Neural cell (in vitro differentiated cells): ENCODE measurements around the gene COMTD1. TPM values are rescaled to one million over a fixed set of nuclear protein-coding genes. Genes with fewer than 3 reads are reported as not detected.

Experiments
- H2AFZ ChIP-seq: fragments of 200-600, 300-800 bp; sonication (generic), shearing (Covaris generic); 2 replicates; pipeline ENCODE4 v1.6.0; 2014; ENCODE audit warnings: low read depth, mild to moderate bottlenecking, antibody characterized with exemption, low read length, moderate library complexity
- H3F3A ChIP-seq: fragments of 200-600 bp; shearing (Covaris generic); 2 replicates; pipeline ENCODE4 v1.6.1; 2016; ENCODE audit warnings: mild to moderate bottlenecking, moderate library complexity, mixed read lengths, antibody characterized with exemption, low read length; ENCODE audit not compliant: insufficient read depth, poor library complexity, severe bottlenecking
- H3K27ac ChIP-seq: fragments of 200-600, 300-800 bp; sonication (generic), shearing (Covaris generic); 2 replicates; pipeline ENCODE4 v1.5.1; 2014; ENCODE audit warnings: mild to moderate bottlenecking, low read length, moderate library complexity
- H3K27me3 ChIP-seq: fragments of 300-800, 200-600 bp; sonication (generic), shearing (Covaris generic); 2 replicates; pipeline ENCODE4 v1.6.0; 2014; ENCODE audit warnings: mild to moderate bottlenecking, low read depth, low read length, moderate library complexity; ENCODE audit not compliant: insufficient read depth
- H3K36me3 ChIP-seq: fragments of 300-800, 200-600 bp; sonication (generic), shearing (Covaris generic); 2 replicates; pipeline ENCODE4 v1.5.1; 2014; ENCODE audit warnings: mild to moderate bottlenecking, antibody characterized with exemption, low read length, moderate library complexity; ENCODE audit not compliant: insufficient read depth
- H3K4me2 ChIP-seq: fragments of 300-800, 200-600 bp; sonication (generic), shearing (Covaris generic); 2 replicates; pipeline ENCODE4 v1.6.0; 2014; ENCODE audit warnings: mild to moderate bottlenecking, low read length
- H3K4me3 ChIP-seq: fragments of 300-800, 200-600 bp; sonication (generic), shearing (Covaris generic); 2 replicates; pipeline ENCODE4 v1.5.1; 2014; ENCODE audit warnings: mild to moderate bottlenecking, low read length, moderate library complexity
- H3K79me2 ChIP-seq: fragments of 200-600 bp; shearing (Covaris generic); replicated peaks from 2 replicates; pipeline ENCODE4 v1.6.0; 2014; ENCODE audit warnings: mild to moderate bottlenecking, low read length, moderate library complexity; ENCODE audit not compliant: insufficient read depth
- H3K9ac ChIP-seq: fragments of 300-800, 200-600 bp; sonication (generic), shearing (Covaris generic); 2 replicates; pipeline ENCODE4 v1.6.1; 2016; ENCODE audit warnings: mild to moderate bottlenecking, low read length, mixed read lengths
- H3K9me2 ChIP-seq: fragments of 200-600 bp; shearing (Covaris generic); 2 replicates; pipeline ENCODE4 v1.6.1; 2016; ENCODE audit warnings: mild to moderate bottlenecking, low read length, mixed read lengths; ENCODE audit not compliant: insufficient read depth
- H3K9me3 ChIP-seq: fragments of 200-600, 300-800 bp; sonication (generic), shearing (Covaris generic); 2 replicates; pipeline ENCODE4 v1.6.1; 2016; ENCODE audit warnings: mild to moderate bottlenecking, mixed run types, low read length, moderate library complexity, mixed read lengths
- H4K20me1 ChIP-seq: fragments of 200-600 bp; shearing (Covaris generic); 2 replicates; pipeline ENCODE4 v1.6.1; 2016; ENCODE audit warnings: mild to moderate bottlenecking, mixed run types; ENCODE audit not compliant: insufficient read depth
- EP300 ChIP-seq: fragments of 450-650 bp; conservative IDR thresholded peaks from 2 replicates; pipeline ENCODE4 v1.6.1; 2014; ENCODE audit warnings: antibody characterized with exemption, mild to moderate bottlenecking, moderate library complexity; ENCODE audit not compliant: poor library complexity, severe bottlenecking
- EZH2 ChIP-seq: fragments of 200-600, 300-800 bp; shearing (Covaris generic), sonication (generic); IDR thresholded peaks from 2 replicates; pipeline ENCODE4 v1.6.1; 2014; ENCODE audit warnings: antibody characterized with exemption, low read length, borderline replicate concordance, mild to moderate bottlenecking; ENCODE audit not compliant: insufficient read depth, poor library complexity, severe bottlenecking
- MXI1 ChIP-seq: fragments of 450-650 bp; conservative IDR thresholded peaks from 2 replicates; pipeline ENCODE4 v1.6.1; 2014; ENCODE audit warnings: antibody characterized with exemption, mild to moderate bottlenecking; ENCODE audit not compliant: poor library complexity, severe bottlenecking
- POLR2AphosphoS5 ChIP-seq: IDR thresholded peaks from 2 replicates; pipeline ENCODE4 v1.6.1; 2012
- RAD21 ChIP-seq: fragments of 450-650 bp; conservative IDR thresholded peaks from 2 replicates; pipeline ENCODE4 v1.6.1; 2014; ENCODE audit warnings: antibody characterized with exemption, mild to moderate bottlenecking, moderate library complexity
- SMC3 ChIP-seq: fragments of 450-650 bp; conservative IDR thresholded peaks from 2 replicates; pipeline ENCODE4 v1.6.1; 2014; ENCODE audit warnings: antibody characterized with exemption, mild to moderate bottlenecking, moderate library complexity; ENCODE audit not compliant: poor library complexity
- TAF1 ChIP-seq: IDR thresholded peaks from 2 replicates; pipeline ENCODE4 v1.6.1; 2012; ENCODE audit warnings: low read depth
- polyA plus RNA-seq: library from polyadenylated mRNA; depleted of rRNA; stranded (reverse); fragments of >200 nt; gene quantifications from 2 replicates; pipeline ENCODE4 v1.2.3, GENCODE V29; 2014
- TF ChIP-seq, protein P1 (sequence below): IDR thresholded peaks from 2 replicates; pipeline ENCODE4 v1.6.1; 2012; ENCODE audit warnings: borderline replicate concordance
- TF ChIP-seq, protein P2 (sequence below): fragments of 450-650 bp; IDR thresholded peaks from 2 replicates; pipeline ENCODE4 v1.5.1; 2014; ENCODE audit warnings: antibody characterized with exemption, mild to moderate bottlenecking, moderate library complexity; ENCODE audit not compliant: poor library complexity, severe bottlenecking

COMTD1 gene
- polyA plus RNA-seq, 1 donor from 2014 or later: 51.4 TPM

DNA sequence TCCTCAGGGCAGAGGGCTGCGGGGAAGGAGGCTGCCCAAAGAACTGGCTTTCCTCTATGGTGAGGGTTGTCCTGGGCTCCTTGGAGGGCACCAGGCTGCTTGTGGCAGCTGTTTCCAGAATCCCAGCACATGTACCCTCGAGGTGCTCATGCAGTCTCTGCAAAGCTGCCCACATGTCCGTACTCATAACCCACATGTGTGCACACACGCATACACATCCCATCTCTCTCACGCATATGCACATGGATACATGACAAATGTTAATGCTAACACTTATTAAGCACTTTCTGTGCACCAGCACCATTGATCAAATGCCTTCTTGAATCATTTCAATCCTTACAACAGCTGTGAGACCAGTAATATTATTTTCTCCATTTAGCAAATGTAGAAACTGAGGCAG lies 36.3 kb upstream of the COMTD1 start:
- Histone ChIP-seq H3K4me2 (no peak overlapping the region), H3K9ac (no peak overlapping the region)

DNA sequence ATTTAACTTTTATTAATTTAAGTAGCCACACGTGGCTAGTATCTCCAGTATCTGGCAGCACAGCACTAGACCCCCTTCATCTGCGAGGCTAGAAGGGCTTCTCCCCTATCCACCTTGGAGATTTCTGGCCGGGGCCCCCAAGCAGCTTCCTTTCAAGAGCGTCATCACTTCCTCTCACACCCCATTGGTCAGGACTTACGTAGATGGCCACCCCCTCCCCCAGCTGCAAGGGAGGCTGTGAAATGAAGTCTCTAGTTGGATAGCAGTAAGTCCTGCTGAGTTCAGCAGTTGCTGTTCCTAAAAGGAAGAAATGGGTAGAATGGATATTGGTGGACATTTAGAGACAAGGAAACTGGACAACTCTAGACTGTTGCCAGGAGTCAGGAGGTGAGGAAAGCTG lies 33.8 kb upstream of the COMTD1 start:
- Histone ChIP-seq H3K9me2 (no peaks in the 10 kb centered on the region), H4K20me1 (no peaks in the 10 kb centered on the region), H3F3A (no peaks in the 10 kb centered on the region), H3K79me2 (no peaks in the 10 kb centered on the region), H3K9ac (no peak overlapping the region), H3K36me3 (no peaks in the 10 kb centered on the region), H3K4me3 (no peak overlapping the region), H3K9me3 (no peaks in the 10 kb centered on the region), H2AFZ (no peak overlapping the region), H3K27ac (no peak overlapping the region), H3K4me2 (no peak overlapping the region), H3K27me3 (no peaks in the 10 kb centered on the region)
- TF ChIP-seq RAD21 (no peak), SMC3 (no peak), EP300 (no peak), POLR2AphosphoS5 (no peak), TAF1 (no peak), EZH2 (no peak), MXI1 (no peak)
- TF ChIP-seq, protein P1, sequence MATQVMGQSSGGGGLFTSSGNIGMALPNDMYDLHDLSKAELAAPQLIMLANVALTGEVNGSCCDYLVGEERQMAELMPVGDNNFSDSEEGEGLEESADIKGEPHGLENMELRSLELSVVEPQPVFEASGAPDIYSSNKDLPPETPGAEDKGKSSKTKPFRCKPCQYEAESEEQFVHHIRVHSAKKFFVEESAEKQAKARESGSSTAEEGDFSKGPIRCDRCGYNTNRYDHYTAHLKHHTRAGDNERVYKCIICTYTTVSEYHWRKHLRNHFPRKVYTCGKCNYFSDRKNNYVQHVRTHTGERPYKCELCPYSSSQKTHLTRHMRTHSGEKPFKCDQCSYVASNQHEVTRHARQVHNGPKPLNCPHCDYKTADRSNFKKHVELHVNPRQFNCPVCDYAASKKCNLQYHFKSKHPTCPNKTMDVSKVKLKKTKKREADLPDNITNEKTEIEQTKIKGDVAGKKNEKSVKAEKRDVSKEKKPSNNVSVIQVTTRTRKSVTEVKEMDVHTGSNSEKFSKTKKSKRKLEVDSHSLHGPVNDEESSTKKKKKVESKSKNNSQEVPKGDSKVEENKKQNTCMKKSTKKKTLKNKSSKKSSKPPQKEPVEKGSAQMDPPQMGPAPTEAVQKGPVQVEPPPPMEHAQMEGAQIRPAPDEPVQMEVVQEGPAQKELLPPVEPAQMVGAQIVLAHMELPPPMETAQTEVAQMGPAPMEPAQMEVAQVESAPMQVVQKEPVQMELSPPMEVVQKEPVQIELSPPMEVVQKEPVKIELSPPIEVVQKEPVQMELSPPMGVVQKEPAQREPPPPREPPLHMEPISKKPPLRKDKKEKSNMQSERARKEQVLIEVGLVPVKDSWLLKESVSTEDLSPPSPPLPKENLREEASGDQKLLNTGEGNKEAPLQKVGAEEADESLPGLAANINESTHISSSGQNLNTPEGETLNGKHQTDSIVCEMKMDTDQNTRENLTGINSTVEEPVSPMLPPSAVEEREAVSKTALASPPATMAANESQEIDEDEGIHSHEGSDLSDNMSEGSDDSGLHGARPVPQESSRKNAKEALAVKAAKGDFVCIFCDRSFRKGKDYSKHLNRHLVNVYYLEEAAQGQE: no peak
- TF ChIP-seq, protein P2, sequence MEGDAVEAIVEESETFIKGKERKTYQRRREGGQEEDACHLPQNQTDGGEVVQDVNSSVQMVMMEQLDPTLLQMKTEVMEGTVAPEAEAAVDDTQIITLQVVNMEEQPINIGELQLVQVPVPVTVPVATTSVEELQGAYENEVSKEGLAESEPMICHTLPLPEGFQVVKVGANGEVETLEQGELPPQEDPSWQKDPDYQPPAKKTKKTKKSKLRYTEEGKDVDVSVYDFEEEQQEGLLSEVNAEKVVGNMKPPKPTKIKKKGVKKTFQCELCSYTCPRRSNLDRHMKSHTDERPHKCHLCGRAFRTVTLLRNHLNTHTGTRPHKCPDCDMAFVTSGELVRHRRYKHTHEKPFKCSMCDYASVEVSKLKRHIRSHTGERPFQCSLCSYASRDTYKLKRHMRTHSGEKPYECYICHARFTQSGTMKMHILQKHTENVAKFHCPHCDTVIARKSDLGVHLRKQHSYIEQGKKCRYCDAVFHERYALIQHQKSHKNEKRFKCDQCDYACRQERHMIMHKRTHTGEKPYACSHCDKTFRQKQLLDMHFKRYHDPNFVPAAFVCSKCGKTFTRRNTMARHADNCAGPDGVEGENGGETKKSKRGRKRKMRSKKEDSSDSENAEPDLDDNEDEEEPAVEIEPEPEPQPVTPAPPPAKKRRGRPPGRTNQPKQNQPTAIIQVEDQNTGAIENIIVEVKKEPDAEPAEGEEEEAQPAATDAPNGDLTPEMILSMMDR: no peak

More for the DNA sequence above, 36.3 kb upstream of the COMTD1 start:
- Histone ChIP-seq H3K27me3 (no peaks in the 10 kb centered on the region), H2AFZ (no peak overlapping the region), H4K20me1 (no peaks in the 10 kb centered on the region), H3K9me2 (no peaks in the 10 kb centered on the region), H3F3A (no peaks in the 10 kb centered on the region), H3K27ac (no peak overlapping the region), H3K79me2 (no peaks in the 10 kb centered on the region), H3K9me3 (no peaks in the 10 kb centered on the region), H3K4me3 (no peak overlapping the region), H3K36me3 (no peaks in the 10 kb centered on the region)
- TF ChIP-seq SMC3 (no peak), MXI1 (no peak), RAD21 (no peak), TAF1 (no peak), EP300 (no peak), EZH2 (no peak), POLR2AphosphoS5 (no peak)
- TF ChIP-seq, protein P2: no peak
- TF ChIP-seq, protein P1: no peak
